AG09309 (cell line): ENCODE data around the gene ADI1.

Experiments
- DNase-seq: peaks from one replicate; pipeline ENCODE4 v3.0.0-alpha.2; 2010; ENCODE audit warnings: low read depth
- H3K4me3 ChIP-seq: 2 replicates; pipeline ENCODE4 v1.5.1; 2011; ENCODE audit warnings: mild to moderate bottlenecking, low read depth, low read length, moderate library complexity; ENCODE audit not compliant: control insufficient read depth
- CTCF ChIP-seq: IDR thresholded peaks from 2 replicates; pipeline ENCODE4 v1.5.1; 2011; ENCODE audit warnings: mild to moderate bottlenecking, low read depth, low read length, inconsistent platforms; ENCODE audit not compliant: insufficient read depth, control insufficient read depth; ENCODE audit errors: missing control alignments

ADI1 gene

GRCh38 chr2:3529316-3530025 is 10.1 kb upstream of the ADI1 start:
- no peak overlapping the region for H3K4me3 ChIP-seq
- no peak for TF ChIP-seq CTCF
- DNase-seq: no peak

- TF ChIP-seq CTCF: no peak
Observed at GRCh38 chr2:3527886-3528785, 8.8 kb upstream of the ADI1 start.

GRCh38 chr2:3526871-3527270 is 7.5 kb upstream of the ADI1 start:
- TF ChIP-seq CTCF: no peak
- no peak overlapping the region for H3K4me3 ChIP-seq
- DNase-seq: no peak

More at GRCh38 chr2:3527886-3528785, 8.8 kb upstream of the ADI1 start:
- H3K4me3 ChIP-seq: no peak overlapping the region
- DNase-seq: no peak

- no peak for TF ChIP-seq CTCF
- DNase-seq: no peak
- H3K4me3 ChIP-seq: no peak overlapping the region
Observed at GRCh38 chr2:3523551-3524041, 4.3 kb upstream of the ADI1 start.

- no peak overlapping the region for H3K4me3 ChIP-seq
- DNase-seq: no peak
- TF ChIP-seq CTCF: no peak
Observed at GRCh38 chr2:3522961-3523421, 3.7 kb upstream of the ADI1 start.

- H3K4me3 ChIP-seq: no peak overlapping the region
- no peak for TF ChIP-seq CTCF
- no peak for DNase-seq
Observed at GRCh38 chr2:3520591-3520990, 1.3 kb upstream of the ADI1 start.
